HFFc6 (cell line): ENCODE data around the gene CELF2. TPM values are rescaled to one million over a fixed set of nuclear protein-coding genes. Genes with fewer than 3 reads are reported as not detected.
A peak's percentile ranks its signal among the peaks of the same experiment; 100 is the strongest.

ENCODE experiments used
- DNase-seq: peaks from one replicate; pipeline ENCODE4 v3.0.0-alpha.2; 2018
- H3K27ac Mint-ChIP-seq: 2 replicates; pipeline ENCODE4 v1.8.0; 2020; ENCODE audit warnings: mild to moderate bottlenecking, mixed read lengths
- H3K27me3 Mint-ChIP-seq: 2 replicates; pipeline ENCODE4 v1.8.0; 2021; ENCODE audit warnings: mild to moderate bottlenecking, moderate library complexity, mixed read lengths; ENCODE audit not compliant: insufficient read depth
- H3K36me3 Mint-ChIP-seq: 2 replicates; pipeline ENCODE4 v1.8.0; 2021; ENCODE audit warnings: low read depth, mixed read lengths
- H3K4me1 Mint-ChIP-seq: 2 replicates; pipeline ENCODE4 v1.8.0; 2020; ENCODE audit warnings: low read depth, mixed read lengths
- H3K4me3 Mint-ChIP-seq: 2 replicates; pipeline ENCODE4 v1.8.0; 2020; ENCODE audit warnings: mild to moderate bottlenecking, moderate library complexity, mixed read lengths
- H3K9me3 Mint-ChIP-seq: 2 replicates; pipeline ENCODE4 v1.8.0; 2020; ENCODE audit warnings: mild to moderate bottlenecking, mixed read lengths
- CTCF ChIP-seq: fragments of 200-600 bp; sonication (generic); IDR thresholded peaks from 2 replicates; pipeline ENCODE4 v1.5.0; 2021; ENCODE audit warnings: antibody characterized with exemption, mild to moderate bottlenecking
- total RNA-seq, 6 experiments: library from RNA; stranded (reverse); fragmentation: NEBNext Ultra II Directional; extraction: Animal tissue kit (Norgen Biotek cat#: 25700); gene quantifications; 2 replicates in 1 of 6; 3 replicates in 5 of 6; pipeline ENCODE4 v1.2.3, GENCODE V29; 2021

CELF2 gene
- total RNA-seq, 6 experiments from 2014 or later: 2.7 to 5.2 (median 3.5) TPM

GRCh38 chr10:11282661-11283060 lies 265.0 kb downstream of the CELF2 start:
- H3K4me1 Mint-ChIP-seq: no peaks in the 10 kb centered on the region
- DNase-seq: no peak

GRCh38 chr10:11284291-11285085 lies 266.8 kb downstream of the CELF2 start:
- Mint-ChIP-seq H3K4me1 (no peaks in the 10 kb centered on the region), H3K36me3 (no peaks in the 10 kb centered on the region; the same call in 1 of the 2 replicates), H3K27me3 (peaks cover 2% of the 10 kb centered on the region; the same call in 1 of the 2 replicates), H3K9me3 (peaks cover 19% of the 10 kb centered on the region; the same call in 1 of the 2 replicates), H3K27ac (no peak overlapping the region), H3K4me3 (no peak overlapping the region)
- no peak for DNase-seq
- no peak for TF ChIP-seq CTCF

More at GRCh38 chr10:11282661-11283060, 265.0 kb downstream of the CELF2 start:
- Mint-ChIP-seq H3K9me3 (peaks cover 16% of the 10 kb centered on the region; the same call in 1 of the 2 replicates), H3K27me3 (peaks cover 2% of the 10 kb centered on the region; the same call in 1 of the 2 replicates), H3K4me3 (no peak overlapping the region), H3K27ac (no peak overlapping the region), H3K36me3 (no peaks in the 10 kb centered on the region; the same call in 1 of the 2 replicates)
- no peak for TF ChIP-seq CTCF

GRCh38 chr10:11285171-11285570 lies 267.5 kb downstream of the CELF2 start:
- Mint-ChIP-seq H3K4me1 (no peaks in the 10 kb centered on the region), H3K36me3 (no peaks in the 10 kb centered on the region; the same call in 1 of the 2 replicates), H3K4me3 (no peak overlapping the region), H3K27ac (no peak overlapping the region), H3K9me3 (peaks cover 20% of the 10 kb centered on the region), H3K27me3 (peaks cover 2% of the 10 kb centered on the region; the same call in 1 of the 2 replicates)
- TF ChIP-seq CTCF: no peak
- peak; percentile 4 for DNase-seq

- DNase-seq: no peak
- Mint-ChIP-seq H3K27ac (no peak overlapping the region), H3K27me3 (peaks cover under 1% of the 10 kb centered on the region; the same call in 1 of the 2 replicates), H3K4me3 (no peak overlapping the region), H3K9me3 (peaks cover 13% of the 10 kb centered on the region), H3K36me3 (no peaks in the 10 kb centered on the region), H3K4me1 (no peaks in the 10 kb centered on the region)
- no peak for TF ChIP-seq CTCF
These were observed 268.7 kb downstream of the CELF2 start for GRCh38 chr10:11286261-11286852.

- Mint-ChIP-seq H3K27me3 (no peaks in the 10 kb centered on the region; the same call in 1 of the 2 replicates), H3K9me3 (peaks cover 16% of the 10 kb centered on the region), H3K27ac (no peak overlapping the region), H3K36me3 (no peaks in the 10 kb centered on the region; the same call in 1 of the 2 replicates), H3K4me3 (no peak overlapping the region), H3K4me1 (no peaks in the 10 kb centered on the region)
- no peak for DNase-seq
- no peak for TF ChIP-seq CTCF
These were observed 270.6 kb downstream of the CELF2 start for GRCh38 chr10:11288302-11288701.
